ENCODE data around the gene SNX33.
"Not testable (repeated sequence)": the region's sequence is repeated elsewhere in the genome, so short reads cannot be mapped to it uniquely, and the experiment has no call there.

SNX33 gene

DNA sequence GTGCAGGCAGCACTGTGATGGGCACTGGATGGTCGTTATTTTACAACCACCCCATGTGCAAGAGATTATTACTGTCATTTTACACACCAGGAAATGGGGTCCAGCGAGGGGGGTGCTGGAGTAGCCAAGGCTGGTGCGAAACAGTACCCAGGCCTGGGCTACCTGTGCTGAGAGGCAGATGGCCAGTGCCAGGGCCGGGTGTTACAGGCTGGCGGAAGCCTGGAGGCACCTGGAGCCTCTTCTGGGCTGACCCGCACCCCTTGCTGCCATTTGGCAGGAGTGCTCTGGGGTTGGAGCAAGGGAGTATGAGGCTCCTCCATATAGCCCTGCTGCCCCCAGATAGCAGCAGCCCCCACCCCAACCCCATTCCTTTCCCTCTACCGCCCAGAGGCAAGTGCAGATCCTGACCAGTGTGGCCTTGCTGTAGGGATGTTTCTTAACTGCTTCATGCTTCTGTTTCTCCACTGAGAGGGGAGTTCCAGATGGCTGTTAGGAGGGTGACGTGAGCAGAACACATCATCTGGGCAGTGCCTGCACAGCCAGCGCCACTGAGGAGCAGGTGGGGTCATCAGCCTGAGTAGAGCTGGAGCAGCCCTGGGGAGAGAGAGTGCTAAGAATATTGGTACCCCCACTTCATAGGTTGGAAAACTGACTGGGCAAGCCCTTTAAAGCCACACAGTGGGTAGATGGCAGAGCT, 15.3 kb downstream of the SNX33 start:
- DNase-seq: no peak

- DNase-seq: no peak
These were observed 16.3 kb downstream of the SNX33 start for GRCh38 chr15:75663931-75664421.

DNA sequence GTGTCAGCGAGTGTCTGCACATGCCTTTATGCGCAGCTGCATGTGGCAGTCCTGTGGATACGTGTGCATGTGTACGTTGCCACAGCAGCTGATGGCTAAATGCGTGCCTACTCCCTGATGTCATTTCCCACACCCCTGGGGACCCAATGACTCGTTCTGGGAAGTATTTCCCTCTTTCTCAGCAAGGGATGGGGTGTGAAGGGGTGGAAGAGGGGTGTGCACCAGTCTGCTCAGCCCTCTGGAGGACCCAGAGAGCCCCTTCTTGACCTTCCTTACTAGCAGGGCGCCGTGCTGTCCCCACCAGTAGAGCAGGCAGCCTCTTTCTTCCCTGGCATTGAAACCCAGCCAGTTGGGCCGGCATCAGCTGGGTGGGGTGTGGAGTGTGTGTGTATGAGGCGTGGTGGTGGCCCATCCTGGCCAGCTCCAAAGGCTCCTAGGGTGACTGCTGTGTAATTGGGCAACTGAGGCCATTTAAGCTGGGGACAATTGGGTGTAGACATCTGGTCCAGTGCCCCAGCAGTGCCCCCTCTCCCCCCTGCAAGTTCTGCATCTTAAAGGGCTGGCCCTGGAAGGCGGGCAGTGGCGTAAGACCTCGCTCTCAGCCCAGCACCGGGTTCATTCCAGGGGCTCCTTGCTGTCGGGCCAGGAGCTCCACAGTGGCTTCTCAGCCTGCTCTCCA, 19.2 kb downstream of the SNX33 start:
- DNase-seq: no peak

- peak in 1 of 2 experiments; percentile 32 for DNase-seq
These were observed 21.6 kb downstream of the SNX33 start for GRCh38 chr15:75669191-75669878.

GRCh38 chr15:75669879-75670212, 22.1 kb downstream of the SNX33 start:
- no peak for DNase-seq

DNA sequence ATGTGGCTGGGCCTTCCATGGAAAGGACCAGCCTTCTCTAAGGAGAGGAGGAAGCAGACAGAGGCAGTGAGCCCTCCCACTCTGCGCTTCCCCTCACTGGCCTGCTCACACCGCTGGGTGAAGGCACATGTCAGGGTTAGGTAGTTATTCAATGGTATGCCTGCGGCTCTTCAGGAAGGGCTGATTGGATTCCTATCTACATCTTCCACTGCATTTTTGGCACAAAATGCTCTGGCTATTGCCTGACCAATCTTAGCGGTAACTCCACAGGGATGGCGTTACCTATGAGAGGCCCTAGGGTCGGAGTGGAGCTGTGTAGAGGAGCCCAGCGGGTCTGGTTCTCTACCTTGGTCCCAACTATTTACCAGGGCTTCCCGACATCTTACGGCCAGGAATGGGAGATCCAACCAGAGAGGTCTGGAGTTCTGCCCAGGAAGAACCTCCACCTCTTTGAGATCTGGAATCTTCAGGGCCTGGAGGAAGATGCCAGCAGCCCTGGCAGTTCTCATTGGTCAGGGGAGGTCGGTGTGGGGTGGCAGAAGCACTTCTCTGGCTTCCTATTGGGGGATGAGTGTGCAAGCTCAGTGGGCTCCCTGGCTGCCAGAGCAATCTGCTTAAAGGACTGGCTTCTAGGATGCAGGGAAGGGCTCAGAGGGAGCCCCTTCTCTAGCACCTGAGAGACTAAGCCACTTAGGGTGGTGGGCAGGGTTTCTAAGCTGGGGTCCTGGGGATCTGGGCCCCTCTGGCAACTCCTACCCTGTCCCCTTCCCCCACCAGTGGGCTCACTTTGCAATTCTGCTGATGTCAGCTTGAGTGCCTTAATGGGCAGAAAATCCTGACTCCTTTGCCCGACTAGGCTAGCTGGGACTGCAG, 24.3 kb downstream of the SNX33 start:
- DNase-seq: no peak

DNA sequence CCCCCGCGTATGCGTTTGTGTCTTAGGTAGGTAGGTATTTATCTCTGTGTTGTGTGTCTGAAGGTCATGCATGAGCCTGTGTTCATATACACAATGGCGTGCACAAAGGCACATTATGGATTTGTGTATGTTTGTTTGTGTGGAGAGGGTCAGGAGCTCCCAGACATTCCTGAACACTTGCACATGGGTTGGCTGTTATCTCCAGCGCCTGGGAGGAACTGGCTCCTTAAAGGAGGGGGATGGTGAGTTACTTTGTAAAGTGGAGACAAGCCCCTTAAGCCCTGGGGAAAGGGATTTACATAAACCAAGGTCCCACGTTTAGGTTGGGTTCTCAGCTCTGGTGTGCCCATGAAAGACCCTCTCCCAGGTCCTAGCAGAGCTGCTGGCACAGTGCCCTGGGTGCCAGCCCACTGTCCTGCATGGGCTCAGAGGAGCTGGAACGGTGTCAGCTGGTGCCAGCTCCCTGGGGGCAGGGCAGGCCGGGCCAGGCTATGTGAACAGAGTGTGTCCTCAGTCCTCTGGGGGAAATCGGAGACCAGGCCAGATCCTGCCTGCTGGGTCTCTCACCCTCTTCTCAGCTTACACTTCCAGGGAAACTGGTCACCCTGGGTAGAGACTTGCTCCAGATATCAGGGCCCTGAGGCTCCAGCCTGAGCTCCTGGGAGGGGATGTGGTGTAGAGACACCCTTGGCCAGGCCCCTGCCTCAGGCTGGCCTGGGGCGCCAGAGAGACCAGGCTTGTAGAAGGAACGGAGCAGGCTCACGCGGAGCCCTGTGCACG, 25.1 kb downstream of the SNX33 start:
- DNase-seq: no peak

DNA sequence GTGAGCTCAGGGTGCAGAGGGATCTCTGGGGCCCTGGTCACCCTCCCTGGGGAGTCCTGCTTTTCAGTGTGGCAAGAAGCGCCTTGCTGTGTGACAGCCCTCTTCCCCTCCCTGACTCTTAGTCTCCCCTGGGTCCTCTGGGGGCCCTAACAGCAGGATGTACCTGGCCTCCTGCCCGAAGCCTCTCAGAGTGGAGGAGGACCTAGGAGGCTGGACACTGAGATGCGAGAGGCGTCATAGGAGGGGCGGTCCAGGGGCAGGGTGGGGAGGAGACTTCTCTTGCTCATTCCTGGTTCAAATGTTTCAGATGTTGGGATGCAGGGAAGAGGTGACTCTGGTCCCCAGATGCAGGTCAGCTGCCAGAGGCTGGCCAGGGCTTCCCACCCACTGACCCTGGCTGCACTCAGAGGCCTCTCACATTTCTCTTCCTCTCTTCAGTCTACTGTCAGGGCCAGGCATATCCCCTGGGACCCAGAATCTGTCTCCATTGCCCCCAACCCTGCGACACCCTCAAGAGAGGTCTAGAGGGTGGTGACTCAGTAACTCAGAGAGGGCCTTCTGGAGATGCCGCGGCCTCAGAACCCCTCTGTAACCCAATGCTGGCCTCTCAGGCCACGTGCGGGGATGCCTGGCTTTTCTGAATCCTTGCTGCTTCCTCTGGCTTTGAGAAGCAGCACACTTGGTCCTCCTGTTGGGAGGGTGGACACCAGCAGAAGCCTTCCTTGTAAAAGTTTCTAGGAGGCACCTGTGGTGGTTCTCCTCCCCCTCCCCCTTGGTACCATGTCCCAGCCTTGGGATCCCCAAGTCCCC, 25.9 kb downstream of the SNX33 start:
- no peak for DNase-seq

GRCh38 chr15:75674366-75674765, 26.7 kb downstream of the SNX33 start:
- DNase-seq: no peak

GRCh38 chr15:75675579-75676404, 28.1 kb downstream of the SNX33 start:
- DNase-seq: no peak

GRCh38 chr15:75676688-75677464, 29.2 kb downstream of the SNX33 start:
- no peak for DNase-seq

- DNase-seq: no peak
These were observed 30.0 kb downstream of the SNX33 start for GRCh38 chr15:75677465-75678323.

DNA sequence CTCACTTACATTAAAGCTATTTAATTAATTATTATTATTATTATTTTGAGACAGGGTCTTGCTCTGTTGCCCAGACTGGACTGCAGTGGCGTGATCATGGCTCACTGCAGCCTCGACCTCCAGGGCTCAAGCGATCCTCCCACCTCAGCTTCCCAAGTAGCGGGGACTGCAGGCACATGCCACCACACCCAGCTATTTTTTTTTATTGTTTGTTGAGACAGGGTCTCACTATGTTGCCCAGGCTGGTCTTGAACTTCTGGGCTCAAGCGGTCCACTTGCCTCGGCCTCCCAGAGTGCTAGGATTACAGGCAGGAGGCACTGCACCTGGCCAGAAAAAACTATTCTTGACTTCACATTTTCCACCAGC, 30.6 kb downstream of the SNX33 start:
- not testable (repeated sequence) for DNase-seq

GRCh38 chr15:75680007-75680789, 32.5 kb downstream of the SNX33 start:
- DNase-seq: no peak

DNA sequence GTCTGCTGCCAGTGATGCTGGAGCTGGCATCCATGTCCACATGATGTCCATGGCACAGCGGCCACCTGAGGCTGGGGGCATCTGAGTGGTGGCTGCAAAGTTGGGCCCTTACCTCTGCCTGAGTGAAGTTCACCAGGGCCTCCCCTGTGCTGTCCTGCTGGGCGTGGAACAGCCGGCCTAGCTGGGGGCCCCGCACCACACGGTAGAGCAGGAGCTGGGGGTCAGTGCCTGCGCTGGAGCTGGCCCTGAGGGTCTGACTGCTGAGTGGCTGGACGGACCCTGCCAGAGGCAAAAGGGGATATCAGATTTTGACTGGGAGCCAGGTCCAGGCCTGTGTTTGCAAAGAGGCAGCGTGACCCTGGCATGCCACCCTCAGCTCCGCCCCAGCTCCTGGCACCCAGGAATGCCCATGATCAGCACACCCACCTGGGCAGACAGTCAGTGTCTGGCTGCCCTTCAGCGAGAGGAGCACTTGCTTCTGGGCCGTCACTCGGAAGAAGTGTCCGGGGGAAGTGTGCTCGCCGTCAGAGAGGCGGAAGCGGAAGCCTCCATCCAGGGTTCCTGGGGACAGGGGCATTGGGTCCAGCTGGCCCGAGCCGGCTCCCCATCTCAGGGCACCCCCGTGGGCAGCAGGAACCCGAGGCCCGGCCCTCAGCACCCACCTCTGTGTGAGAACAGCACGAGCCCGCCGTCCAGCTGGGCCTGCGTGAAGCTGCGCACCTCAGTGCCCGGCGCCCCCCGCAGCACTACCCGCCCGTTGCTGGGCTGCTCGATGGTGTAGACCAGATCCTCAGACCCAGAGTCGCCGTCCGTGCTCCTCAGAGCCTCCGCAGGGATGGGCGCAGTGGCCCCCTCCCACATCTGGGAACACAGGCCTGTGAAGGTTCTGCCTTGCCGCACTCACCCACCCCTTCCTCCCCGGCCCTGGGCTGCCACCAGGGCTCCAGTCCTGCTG, 34.7 kb downstream of the SNX33 start:
- no peak for DNase-seq

DNA sequence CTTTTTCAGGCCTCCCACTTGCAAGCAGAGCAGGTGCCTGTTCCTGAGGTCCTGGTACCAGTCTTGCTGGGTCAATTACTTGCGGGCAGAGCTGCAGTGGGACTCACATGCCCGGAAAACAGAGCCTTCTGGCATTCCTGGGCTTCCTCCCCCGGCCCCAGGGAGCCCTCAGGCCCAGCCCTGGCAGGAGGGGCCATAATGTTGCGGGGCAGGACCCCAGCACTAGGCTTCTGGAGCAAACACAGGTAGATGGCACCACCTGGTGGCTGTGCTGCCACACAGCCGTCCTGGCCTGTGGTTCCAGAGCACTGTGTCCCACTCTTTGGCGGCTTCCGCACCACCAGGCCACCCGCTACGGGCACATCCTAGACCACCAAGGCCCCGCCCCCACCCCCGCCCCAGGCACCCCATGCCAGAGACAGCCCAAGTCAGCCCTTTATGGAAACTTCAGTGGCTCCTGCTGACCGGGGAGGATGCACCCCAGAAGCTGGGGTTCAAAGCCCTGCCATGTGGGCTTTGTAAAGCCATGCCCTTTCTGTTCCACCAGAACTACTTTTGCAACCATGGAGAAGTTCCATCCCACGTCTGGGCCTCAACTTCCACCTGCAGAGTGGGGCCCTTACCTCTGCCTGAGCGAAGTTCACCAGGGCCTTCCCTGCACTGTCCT, 36.1 kb downstream of the SNX33 start:
- DNase-seq: peak; percentile 80 to 85
